Glutamatergic neuron (in vitro differentiated cells): ENCODE measurements around the gene PYCARD. TPM values are rescaled to one million over a fixed set of nuclear protein-coding genes. Genes with fewer than 3 reads are reported as not detected.
"Not testable (repeated sequence)": the region's sequence is repeated elsewhere in the genome, so short reads cannot be mapped to it uniquely, and the experiment has no call there.

Source experiments
- DNase-seq: peaks from one replicate; pipeline ENCODE4 v3.0.0; 2022
- H3K27ac Mint-ChIP-seq: one replicate; pipeline ENCODE4 v1.8.0; 2020; ENCODE audit warnings: mild to moderate bottlenecking, mixed read lengths, inconsistent platforms; ENCODE audit not compliant: unreplicated experiment
- H3K27me3 Mint-ChIP-seq: one replicate; pipeline ENCODE4 v1.8.0; 2020; ENCODE audit warnings: mild to moderate bottlenecking, moderate library complexity, mixed read lengths, inconsistent platforms; ENCODE audit not compliant: unreplicated experiment
- H3K36me3 Mint-ChIP-seq: one replicate; pipeline ENCODE4 v1.8.0; 2020; ENCODE audit warnings: mild to moderate bottlenecking, mixed read lengths, inconsistent platforms; ENCODE audit not compliant: unreplicated experiment
- H3K4me1 Mint-ChIP-seq: one replicate; pipeline ENCODE4 v1.8.0; 2020; ENCODE audit warnings: mild to moderate bottlenecking, low read depth, mixed read lengths, inconsistent platforms; ENCODE audit not compliant: unreplicated experiment
- H3K4me3 Mint-ChIP-seq: one replicate; pipeline ENCODE4 v1.8.0; 2020; ENCODE audit warnings: mild to moderate bottlenecking, mixed read lengths, inconsistent platforms; ENCODE audit not compliant: unreplicated experiment
- H3K9me3 Mint-ChIP-seq: one replicate; pipeline ENCODE4 v1.8.0; 2020; ENCODE audit warnings: mild to moderate bottlenecking, moderate library complexity, mixed read lengths, inconsistent platforms; ENCODE audit not compliant: unreplicated experiment
- CTCF ChIP-seq: fragments of 200-600 bp; sonication (generic); IDR thresholded peaks from one replicate; pipeline ENCODE4 v1.5.0; 2021; ENCODE audit not compliant: partially characterized antibody, unreplicated experiment
- total RNA-seq: library from RNA; stranded (reverse); fragmentation: NEBNext Ultra II Directional; extraction: Animal tissue kit (Norgen Biotek cat#: 25700); gene quantifications from one replicate; pipeline ENCODE4 v1.2.1, GENCODE V29; 2021; ENCODE audit not compliant: unreplicated experiment

PYCARD gene
- total RNA-seq, 1 donor from 2014 or later = 0.71 TPM

- H3K9me3 Mint-ChIP-seq = peaks cover 18% of the 10 kb centered on the region
- peak; percentile 48 for DNase-seq
- H3K4me1 Mint-ChIP-seq = peaks cover 17% of the 10 kb centered on the region
- no peak for TF ChIP-seq CTCF
- H3K4me3 Mint-ChIP-seq = peak overlapping the region; percentile 94
- H3K27ac Mint-ChIP-seq = peak overlapping the region; percentile 89
- peaks cover 4% of the 10 kb centered on the region for H3K36me3 Mint-ChIP-seq
- peaks cover 22% of the 10 kb centered on the region for H3K27me3 Mint-ChIP-seq
Observed at GRCh38 chr16:31179219-31179746, 23.3 kb downstream of the PYCARD start.

- TF ChIP-seq CTCF = no peak
- H3K27me3 Mint-ChIP-seq = peaks cover 16% of the 10 kb centered on the region
- no peak overlapping the region for H3K27ac Mint-ChIP-seq
- H3K4me3 Mint-ChIP-seq = no peak overlapping the region
- peaks cover 16% of the 10 kb centered on the region for H3K9me3 Mint-ChIP-seq
- DNase-seq = no peak
- H3K36me3 Mint-ChIP-seq = no peaks in the 10 kb centered on the region
- peaks cover 7% of the 10 kb centered on the region for H3K4me1 Mint-ChIP-seq
Observed at GRCh38 chr16:31177136-31177535, 25.4 kb downstream of the PYCARD start.

GRCh38 chr16:31170048-31170447 is 32.5 kb downstream of the PYCARD start:
- not testable (repeated sequence) for H3K27me3 Mint-ChIP-seq, H3K36me3 Mint-ChIP-seq, H3K4me1 Mint-ChIP-seq, H3K9me3 Mint-ChIP-seq, DNase-seq
- H3K4me3 Mint-ChIP-seq = peak overlapping the region; percentile 61
- peak overlapping the region; percentile 94 for H3K27ac Mint-ChIP-seq

GRCh38 chr16:31168848-31169247 is 33.7 kb downstream of the PYCARD start:
- peaks cover 3% of the 10 kb centered on the region for H3K27me3 Mint-ChIP-seq
- peak overlapping the region; percentile 17 for H3K27ac Mint-ChIP-seq
- peaks cover 3% of the 10 kb centered on the region for H3K4me1 Mint-ChIP-seq
- TF ChIP-seq CTCF = no peak
- no peaks in the 10 kb centered on the region for H3K36me3 Mint-ChIP-seq
- peaks cover 3% of the 10 kb centered on the region for H3K9me3 Mint-ChIP-seq
- H3K4me3 Mint-ChIP-seq = no peak overlapping the region
- DNase-seq = no peak

- TF ChIP-seq CTCF = no peak
- Mint-ChIP-seq H3K27ac (no peak overlapping the region), H3K9me3 (peaks cover 3% of the 10 kb centered on the region), H3K4me1 (peaks cover 3% of the 10 kb centered on the region), H3K36me3 (no peaks in the 10 kb centered on the region), H3K27me3 (peaks cover 3% of the 10 kb centered on the region), H3K4me3 (no peak overlapping the region)
- no peak for DNase-seq
Observed at GRCh38 chr16:31167315-31167714, 35.2 kb downstream of the PYCARD start.
